Neural progenitor cell (in vitro differentiated cells): ENCODE results near the gene DOCK3.

Source experiments
- EZH2 ChIP-seq: fragments of 200-600 bp; sonication (generic); IDR thresholded peaks from 2 replicates; pipeline ENCODE4 v1.6.1; 2017; ENCODE audit warnings: antibody characterized with exemption, mild to moderate bottlenecking, moderate library complexity
- EZH2phosphoT487 ChIP-seq: fragments of 200-600 bp; sonication (generic); IDR thresholded peaks from 2 replicates; pipeline ENCODE4 v1.6.1; 2017; ENCODE audit warnings: antibody characterized with exemption
- TF ChIP-seq, protein P1 (sequence below): fragments of 200-600 bp; sonication (generic); IDR thresholded peaks from 2 replicates; pipeline ENCODE4 v1.5.1; 2017; ENCODE audit warnings: antibody characterized with exemption, mild to moderate bottlenecking

- TF ChIP-seq, protein P1, sequence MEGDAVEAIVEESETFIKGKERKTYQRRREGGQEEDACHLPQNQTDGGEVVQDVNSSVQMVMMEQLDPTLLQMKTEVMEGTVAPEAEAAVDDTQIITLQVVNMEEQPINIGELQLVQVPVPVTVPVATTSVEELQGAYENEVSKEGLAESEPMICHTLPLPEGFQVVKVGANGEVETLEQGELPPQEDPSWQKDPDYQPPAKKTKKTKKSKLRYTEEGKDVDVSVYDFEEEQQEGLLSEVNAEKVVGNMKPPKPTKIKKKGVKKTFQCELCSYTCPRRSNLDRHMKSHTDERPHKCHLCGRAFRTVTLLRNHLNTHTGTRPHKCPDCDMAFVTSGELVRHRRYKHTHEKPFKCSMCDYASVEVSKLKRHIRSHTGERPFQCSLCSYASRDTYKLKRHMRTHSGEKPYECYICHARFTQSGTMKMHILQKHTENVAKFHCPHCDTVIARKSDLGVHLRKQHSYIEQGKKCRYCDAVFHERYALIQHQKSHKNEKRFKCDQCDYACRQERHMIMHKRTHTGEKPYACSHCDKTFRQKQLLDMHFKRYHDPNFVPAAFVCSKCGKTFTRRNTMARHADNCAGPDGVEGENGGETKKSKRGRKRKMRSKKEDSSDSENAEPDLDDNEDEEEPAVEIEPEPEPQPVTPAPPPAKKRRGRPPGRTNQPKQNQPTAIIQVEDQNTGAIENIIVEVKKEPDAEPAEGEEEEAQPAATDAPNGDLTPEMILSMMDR = no peak
- TF ChIP-seq EZH2phosphoT487 (no peak), EZH2 (no peak)
Observed at GRCh38 chr3:51379301-51379700, 704.6 kb downstream of the DOCK3 start.
